K562 (cell line): ENCODE results near the gene NOSTRIN. TPM values are rescaled to one million over a fixed set of nuclear protein-coding genes. Genes with fewer than 3 reads are reported as not detected.

ENCODE experiments used
- CREBBP ChIP-seq: IDR thresholded peaks from one replicate; pipeline ENCODE4 v1.6.1; 2012; ENCODE audit warnings: low read depth, mild to moderate bottlenecking, control low read depth, inconsistent platforms, low read length
- DIDO1 ChIP-seq: fragments of 450-650 bp; IDR thresholded peaks from 2 replicates; pipeline ENCODE4 v1.6.1; 2016; ENCODE audit warnings: low read depth, missing biosample characterization, missing genetic modification characterization
- ELF2 ChIP-seq: fragments of 250-450 bp; sonication (Bioruptor Pico); IDR thresholded peaks from 2 replicates; pipeline ENCODE4 v1.5.0; 2021; ENCODE audit warnings: mild to moderate bottlenecking
- ERF ChIP-seq: fragments of 450-650 bp; formaldehyde crosslinking; IDR thresholded peaks from 2 replicates; pipeline ENCODE4 v1.4.0; 2020; ENCODE audit warnings: mild to moderate bottlenecking, mixed read lengths
- HOXB6 ChIP-seq: fragments of 250-450 bp; sonication (Bioruptor Pico); IDR thresholded peaks from 2 replicates; pipeline ENCODE4 v1.5.1; 2022; ENCODE audit warnings: mild to moderate bottlenecking, borderline replicate concordance
- MCM2 ChIP-seq: fragments of 450-650 bp; IDR thresholded peaks from 2 replicates; pipeline ENCODE4 v1.6.1; 2017; ENCODE audit warnings: low read depth, mild to moderate bottlenecking
- MECOM ChIP-seq: fragments of 250-450 bp; sonication (Bioruptor Pico); IDR thresholded peaks from 2 replicates; pipeline ENCODE4 v1.8.0; 2022; ENCODE audit warnings: inconsistent platforms
- NR1H2 ChIP-seq: sonication (generic); formaldehyde crosslinking; IDR thresholded peaks from 2 replicates; pipeline ENCODE4 v1.4.0; 2020; ENCODE audit warnings: mild to moderate bottlenecking, missing genetic modification reagents
- RB1 ChIP-seq: fragments of 450-650 bp; IDR thresholded peaks from 2 replicates; pipeline ENCODE4 v1.6.1; 2017; ENCODE audit warnings: low read depth, mild to moderate bottlenecking
- RNF2 ChIP-seq: sonication (generic); IDR thresholded peaks from 2 replicates; pipeline ENCODE4 v1.6.1; 2016
- STAT5A ChIP-seq: IDR thresholded peaks from 2 replicates; pipeline ENCODE4 v1.6.1; 2012; ENCODE audit warnings: low read length, inconsistent platforms, borderline replicate concordance
- TAF1 ChIP-seq: IDR thresholded peaks from 2 replicates; pipeline ENCODE4 v1.6.1; 2011; ENCODE audit warnings: mild to moderate bottlenecking, low read length, moderate library complexity; ENCODE audit not compliant: insufficient read depth, control insufficient read depth, severe bottlenecking; ENCODE audit errors: extremely low read depth
- ZFP36 ChIP-seq: fragments of 150-350 bp; IDR thresholded peaks from 2 replicates; pipeline ENCODE4 v1.6.1; 2018; ENCODE audit warnings: low read length, low read depth; ENCODE audit not compliant: partially characterized antibody
- ZNF561 ChIP-seq: fragments of 450-650 bp; formaldehyde crosslinking; conservative IDR thresholded peaks from 2 replicates; pipeline ENCODE4 v1.4.0; 2020; ENCODE audit warnings: mild to moderate bottlenecking, moderate library complexity
- ZSCAN32 ChIP-seq: fragments of 450-650 bp; formaldehyde crosslinking; IDR thresholded peaks from 2 replicates; pipeline ENCODE4 v1.4.0; 2020; ENCODE audit warnings: mild to moderate bottlenecking, moderate library complexity
- polyA plus RNA-seq, 8 experiments: library from polyadenylated mRNA; depleted of rRNA in 4 of 8; stranded (reverse) in 5 of 8; unstranded in 3 of 8; fragments of >200 nt; fragmentation: Nextera tagmentation in 2 of 8; fragmentation: Illumina TruSeq in 1 of 8; extraction: Ambion mirVana in 2 of 8; extraction: Trizol in 1 of 8; gene quantifications; 2 replicates each; pipeline versions ENCODE4 v1.2.1 to v1.2.3, GENCODE V29; 2011 to 2014; ENCODE audit warnings: inconsistent platforms in 1 of 8, missing spikeins in 1 of 8
- total RNA-seq, 7 experiments: library from RNA; depleted of rRNA in 6 of 7; stranded (reverse); fragments of >200 nt in 6 of 7; fragmentation: Illumina TruSeq in 2 of 7; extraction: Trizol in 2 of 7; gene quantifications; 2 replicates each; pipeline versions ENCODE4 v1.2.1 to v1.2.3, GENCODE V29; 2011 to 2021; ENCODE audit warnings: low replicate concordance in 1 of 7
- TF ChIP-seq, protein P1 (sequence below): fragments of 450-650 bp; formaldehyde crosslinking; IDR thresholded peaks from 2 replicates; pipeline ENCODE4 v1.4.0; 2020; ENCODE audit warnings: mild to moderate bottlenecking, moderate library complexity
- TF ChIP-seq, protein P2 (sequence below): sonication (generic); formaldehyde crosslinking; IDR thresholded peaks from 2 replicates; pipeline ENCODE4 v1.9.0; 2022; ENCODE audit warnings: mild to moderate bottlenecking, missing genetic modification reagents
- TF ChIP-seq, protein P3 (sequence below): fragments of 250-450 bp; sonication (Bioruptor Pico); IDR thresholded peaks from 2 replicates; pipeline ENCODE4 v1.8.0; 2021; ENCODE audit warnings: moderate library complexity, mild to moderate bottlenecking, inconsistent platforms
- TF ChIP-seq, protein P4 (sequence below): fragments of 250-450 bp; sonication (Bioruptor Pico); IDR thresholded peaks from 2 replicates; pipeline ENCODE4 v1.5.1; 2021; ENCODE audit warnings: mild to moderate bottlenecking
- TF ChIP-seq, protein P5 (sequence below): sonication (generic); formaldehyde crosslinking; IDR thresholded peaks from 2 replicates; pipeline ENCODE4 v1.8.0; 2022; ENCODE audit warnings: mild to moderate bottlenecking, missing genetic modification reagents
- TF ChIP-seq, protein P6 (sequence below): sonication (generic); formaldehyde crosslinking; IDR thresholded peaks from 2 replicates; pipeline ENCODE4 v1.5.0; 2020; ENCODE audit warnings: missing genetic modification reagents

Gene NOSTRIN
- total and polyA plus RNA-seq, 9 of the 15 experiments (the other 6 are each of a cell fraction or from before 2014, with no cell fraction given) = 26.7 to 82.9 (median 56.3) TPM

DNA sequence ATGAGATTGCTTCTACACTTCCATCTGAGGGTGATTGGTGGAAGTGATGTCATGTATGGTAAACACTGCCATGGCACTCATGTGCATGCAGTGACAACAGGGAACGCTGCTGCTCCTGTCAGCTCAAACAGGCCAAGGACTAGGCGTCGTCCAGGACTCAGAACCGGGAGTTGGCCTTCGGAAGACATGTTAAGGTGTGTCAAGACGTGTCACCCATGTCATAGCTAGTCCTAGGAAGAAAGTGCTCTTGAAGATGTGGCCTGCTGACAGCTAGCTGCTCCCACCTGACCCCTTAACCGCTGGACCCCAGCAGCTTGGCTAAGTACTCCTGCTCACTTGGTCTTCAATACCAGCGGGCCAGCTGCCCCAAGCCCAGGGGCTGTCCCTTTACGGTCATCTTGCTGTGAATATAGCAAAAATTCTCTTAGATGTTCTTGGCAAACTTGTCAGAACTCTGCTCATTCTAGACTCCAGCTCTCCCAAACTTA lies 6.3 kb upstream of the NOSTRIN start (continued):
- no peak for TF ChIP-seq STAT5A
- 0 out of 2 replicates have a peak, but pooled peaks have one; percentile 14 for TF ChIP-seq ZSCAN32 (CRISPR knock-in tag)
- TF ChIP-seq, protein P1, sequence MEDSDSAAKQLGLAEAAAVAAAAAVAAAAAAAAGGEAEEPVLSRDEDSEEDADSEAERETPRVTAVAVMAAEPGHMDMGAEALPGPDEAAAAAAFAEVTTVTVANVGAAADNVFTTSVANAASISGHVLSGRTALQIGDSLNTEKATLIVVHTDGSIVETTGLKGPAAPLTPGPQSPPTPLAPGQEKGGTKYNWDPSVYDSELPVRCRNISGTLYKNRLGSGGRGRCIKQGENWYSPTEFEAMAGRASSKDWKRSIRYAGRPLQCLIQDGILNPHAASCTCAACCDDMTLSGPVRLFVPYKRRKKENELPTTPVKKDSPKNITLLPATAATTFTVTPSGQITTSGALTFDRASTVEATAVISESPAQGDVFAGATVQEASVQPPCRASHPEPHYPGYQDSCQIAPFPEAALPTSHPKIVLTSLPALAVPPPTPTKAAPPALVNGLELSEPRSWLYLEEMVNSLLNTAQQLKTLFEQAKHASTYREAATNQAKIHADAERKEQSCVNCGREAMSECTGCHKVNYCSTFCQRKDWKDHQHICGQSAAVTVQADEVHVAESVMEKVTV = no peak
- TF ChIP-seq, protein P2, sequence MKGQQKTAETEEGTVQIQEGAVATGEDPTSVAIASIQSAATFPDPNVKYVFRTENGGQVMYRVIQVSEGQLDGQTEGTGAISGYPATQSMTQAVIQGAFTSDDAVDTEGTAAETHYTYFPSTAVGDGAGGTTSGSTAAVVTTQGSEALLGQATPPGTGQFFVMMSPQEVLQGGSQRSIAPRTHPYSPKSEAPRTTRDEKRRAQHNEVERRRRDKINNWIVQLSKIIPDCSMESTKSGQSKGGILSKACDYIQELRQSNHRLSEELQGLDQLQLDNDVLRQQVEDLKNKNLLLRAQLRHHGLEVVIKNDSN (CRISPR knock-in tag) = 0 out of 2 replicates have a peak, but pooled peaks have one; percentile 5
- TF ChIP-seq, protein P3, sequence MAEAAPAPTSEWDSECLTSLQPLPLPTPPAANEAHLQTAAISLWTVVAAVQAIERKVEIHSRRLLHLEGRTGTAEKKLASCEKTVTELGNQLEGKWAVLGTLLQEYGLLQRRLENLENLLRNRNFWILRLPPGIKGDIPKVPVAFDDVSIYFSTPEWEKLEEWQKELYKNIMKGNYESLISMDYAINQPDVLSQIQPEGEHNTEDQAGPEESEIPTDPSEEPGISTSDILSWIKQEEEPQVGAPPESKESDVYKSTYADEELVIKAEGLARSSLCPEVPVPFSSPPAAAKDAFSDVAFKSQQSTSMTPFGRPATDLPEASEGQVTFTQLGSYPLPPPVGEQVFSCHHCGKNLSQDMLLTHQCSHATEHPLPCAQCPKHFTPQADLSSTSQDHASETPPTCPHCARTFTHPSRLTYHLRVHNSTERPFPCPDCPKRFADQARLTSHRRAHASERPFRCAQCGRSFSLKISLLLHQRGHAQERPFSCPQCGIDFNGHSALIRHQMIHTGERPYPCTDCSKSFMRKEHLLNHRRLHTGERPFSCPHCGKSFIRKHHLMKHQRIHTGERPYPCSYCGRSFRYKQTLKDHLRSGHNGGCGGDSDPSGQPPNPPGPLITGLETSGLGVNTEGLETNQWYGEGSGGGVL (CRISPR knock-in tag) = no peak
- no peak for TF ChIP-seq ZNF561 (CRISPR knock-in tag)
- no peak for TF ChIP-seq TAF1
- TF ChIP-seq MCM2 = no peak
- TF ChIP-seq RB1 = no peak
- TF ChIP-seq MECOM (CRISPR knock-in tag) = peak; percentile 62
- TF ChIP-seq ELF2 (CRISPR knock-in tag) = 0 out of 2 replicates have a peak, but pooled peaks have one; percentile 47
- TF ChIP-seq CREBBP = no peak
- TF ChIP-seq, protein P4, sequence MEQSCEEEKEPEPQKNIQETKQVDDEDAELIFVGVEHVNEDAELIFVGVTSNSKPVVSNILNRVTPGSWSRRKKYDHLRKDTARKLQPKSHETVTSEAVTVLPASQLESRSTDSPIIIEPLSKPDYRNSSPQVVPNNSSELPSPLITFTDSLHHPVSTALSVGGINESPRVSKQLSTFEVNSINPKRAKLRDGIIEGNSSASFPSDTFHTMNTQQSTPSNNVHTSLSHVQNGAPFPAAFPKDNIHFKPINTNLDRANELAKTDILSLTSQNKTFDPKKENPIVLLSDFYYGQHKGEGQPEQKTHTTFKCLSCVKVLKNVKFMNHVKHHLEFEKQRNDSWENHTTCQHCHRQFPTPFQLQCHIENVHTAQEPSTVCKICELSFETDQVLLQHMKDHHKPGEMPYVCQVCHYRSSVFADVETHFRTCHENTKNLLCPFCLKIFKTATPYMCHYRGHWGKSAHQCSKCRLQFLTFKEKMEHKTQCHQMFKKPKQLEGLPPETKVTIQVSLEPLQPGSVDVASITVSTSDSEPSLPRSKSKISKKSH = peak; percentile 69; the same call in 1 of the 2 replicates
- TF ChIP-seq, protein P5, sequence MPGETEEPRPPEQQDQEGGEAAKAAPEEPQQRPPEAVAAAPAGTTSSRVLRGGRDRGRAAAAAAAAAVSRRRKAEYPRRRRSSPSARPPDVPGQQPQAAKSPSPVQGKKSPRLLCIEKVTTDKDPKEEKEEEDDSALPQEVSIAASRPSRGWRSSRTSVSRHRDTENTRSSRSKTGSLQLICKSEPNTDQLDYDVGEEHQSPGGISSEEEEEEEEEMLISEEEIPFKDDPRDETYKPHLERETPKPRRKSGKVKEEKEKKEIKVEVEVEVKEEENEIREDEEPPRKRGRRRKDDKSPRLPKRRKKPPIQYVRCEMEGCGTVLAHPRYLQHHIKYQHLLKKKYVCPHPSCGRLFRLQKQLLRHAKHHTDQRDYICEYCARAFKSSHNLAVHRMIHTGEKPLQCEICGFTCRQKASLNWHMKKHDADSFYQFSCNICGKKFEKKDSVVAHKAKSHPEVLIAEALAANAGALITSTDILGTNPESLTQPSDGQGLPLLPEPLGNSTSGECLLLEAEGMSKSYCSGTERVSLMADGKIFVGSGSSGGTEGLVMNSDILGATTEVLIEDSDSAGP = no peak
- no peak for TF ChIP-seq RNF2
- no peak for TF ChIP-seq DIDO1 (tag)
- TF ChIP-seq NR1H2 (CRISPR knock-in tag) = no peak
- no peak for TF ChIP-seq HOXB6 (CRISPR knock-in tag)
- TF ChIP-seq ZFP36 = no peak
- TF ChIP-seq, protein P6, sequence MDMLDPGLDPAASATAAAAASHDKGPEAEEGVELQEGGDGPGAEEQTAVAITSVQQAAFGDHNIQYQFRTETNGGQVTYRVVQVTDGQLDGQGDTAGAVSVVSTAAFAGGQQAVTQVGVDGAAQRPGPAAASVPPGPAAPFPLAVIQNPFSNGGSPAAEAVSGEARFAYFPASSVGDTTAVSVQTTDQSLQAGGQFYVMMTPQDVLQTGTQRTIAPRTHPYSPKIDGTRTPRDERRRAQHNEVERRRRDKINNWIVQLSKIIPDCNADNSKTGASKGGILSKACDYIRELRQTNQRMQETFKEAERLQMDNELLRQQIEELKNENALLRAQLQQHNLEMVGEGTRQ (CRISPR knock-in tag) = no peak
- peak; percentile 91 for TF ChIP-seq ERF (CRISPR knock-in tag)
